Measurements from ENCODE around the gene CUL9. TPM values are rescaled to one million over a fixed set of nuclear protein-coding genes. Genes with fewer than 3 reads are reported as not detected.

The CUL9 gene
- total RNA-seq, 2 donors from 2014 or later, result 14.6 to 17.4 TPM

DNA sequence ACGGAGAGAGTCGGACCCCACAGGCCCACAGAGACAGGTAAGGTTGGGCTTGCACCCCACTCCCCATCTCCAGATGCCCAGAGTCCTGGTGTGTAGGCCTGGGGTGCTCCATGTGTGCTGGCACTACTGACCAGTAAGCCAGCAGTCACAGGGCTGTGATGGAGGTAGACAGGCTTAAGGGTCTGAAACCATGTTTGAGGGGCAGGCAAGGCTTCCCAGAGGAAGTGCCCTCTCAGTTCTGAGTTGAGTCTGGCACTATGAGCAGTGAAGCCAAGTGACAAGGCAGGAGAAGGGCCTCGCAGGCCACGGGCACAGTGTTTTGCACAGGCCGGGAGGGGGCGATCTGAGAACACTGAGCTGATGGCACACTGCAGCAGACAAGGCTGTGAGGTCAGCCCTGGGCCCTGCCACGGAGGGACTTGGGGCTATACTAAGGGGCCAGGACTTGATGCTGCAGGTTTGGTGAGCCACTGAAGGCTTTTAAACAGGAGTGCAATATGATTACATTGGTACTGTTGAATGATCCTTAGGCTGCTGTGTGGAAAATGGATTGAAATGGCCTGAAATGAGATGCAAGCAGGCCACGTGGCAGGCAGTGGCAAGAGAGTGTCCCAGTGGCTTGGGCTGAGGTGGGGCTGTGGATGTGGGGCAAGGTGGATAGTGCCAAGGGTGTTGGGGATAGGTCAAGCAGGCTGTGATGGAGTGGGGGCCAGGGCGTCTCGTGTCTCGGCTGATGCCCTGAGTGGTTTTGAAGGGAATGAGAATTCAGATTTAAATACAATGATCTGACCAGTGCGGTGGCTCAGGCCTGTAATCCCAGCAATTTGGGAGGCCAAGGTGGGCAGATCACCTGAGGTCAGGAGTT, 81.5 kb downstream of the CUL9 start:
- ATAC-seq (peak; percentile 72 to 89), DNase-seq (peak; percentile 78)
- intact Hi-C loops (cut with DNase I), result loop anchor here (2.0 to 10.0 kb wide), 3 partner anchors 71 to 231 kb away; no protein-coding TSS in a partner anchor

- ATAC-seq (no peak), DNase-seq (no peak)
- intact Hi-C loops (cut with DNase I), result loop anchor here (5.0 to 10.0 kb wide), 2 partner anchors 73 to 230 kb away; no protein-coding TSS in a partner anchor
Measured at GRCh38 chr6:43264599-43265145, 82.7 kb downstream of the CUL9 start.

GRCh38 chr6:43265564-43265963, 83.6 kb downstream of the CUL9 start:
- ATAC-seq (no peak), DNase-seq (no peak)
- intact Hi-C loops (cut with DNase I), result loop anchor here in 1 of 2 donors (10.0 kb wide), 1 partner anchor 229 kb away; no protein-coding TSS in a partner anchor

DNA sequence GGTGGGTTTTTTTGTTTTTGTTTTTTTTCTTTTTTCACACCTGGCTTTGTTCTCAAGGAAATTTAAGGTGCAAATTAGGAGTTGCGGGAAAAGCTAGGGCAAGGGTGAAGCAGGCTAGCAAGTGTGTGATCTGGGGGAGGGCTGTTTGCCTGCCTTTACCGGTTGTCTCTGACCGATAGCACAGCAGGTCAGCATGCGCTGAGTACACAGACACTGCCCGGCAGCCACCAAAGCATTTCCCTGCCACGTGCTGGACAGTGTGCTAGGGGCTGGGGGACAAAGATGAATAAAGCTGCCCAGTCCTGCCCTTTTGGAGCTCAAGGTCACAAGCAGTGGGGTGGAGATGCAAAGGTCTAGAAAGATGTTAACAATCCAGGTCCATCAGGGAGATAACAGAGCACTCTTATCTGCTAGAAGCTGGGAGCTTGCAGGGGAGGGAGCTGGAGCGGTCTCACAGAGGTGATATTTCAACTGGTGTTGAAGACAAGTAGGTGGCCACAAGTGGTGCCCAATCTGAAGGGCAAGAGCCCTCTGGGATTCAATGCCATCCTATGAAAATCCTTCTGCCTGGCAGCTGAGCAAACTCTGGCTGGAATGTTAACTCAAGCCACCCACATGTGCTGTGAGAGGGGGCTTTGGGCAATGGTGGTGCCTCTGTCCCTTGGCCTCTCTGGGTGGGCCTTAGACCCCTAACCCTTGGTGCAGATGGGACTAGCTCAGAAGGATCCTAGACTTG, 85.8 kb downstream of the CUL9 start:
- DNase-seq (no peak), ATAC-seq (peak; percentile 12 to 16)
- intact Hi-C loops (cut with DNase I), result loop anchor here in 1 of 2 donors (1.0 to 10.0 kb wide), 2 partner anchors 61 to 227 kb away; no protein-coding TSS in a partner anchor

DNA sequence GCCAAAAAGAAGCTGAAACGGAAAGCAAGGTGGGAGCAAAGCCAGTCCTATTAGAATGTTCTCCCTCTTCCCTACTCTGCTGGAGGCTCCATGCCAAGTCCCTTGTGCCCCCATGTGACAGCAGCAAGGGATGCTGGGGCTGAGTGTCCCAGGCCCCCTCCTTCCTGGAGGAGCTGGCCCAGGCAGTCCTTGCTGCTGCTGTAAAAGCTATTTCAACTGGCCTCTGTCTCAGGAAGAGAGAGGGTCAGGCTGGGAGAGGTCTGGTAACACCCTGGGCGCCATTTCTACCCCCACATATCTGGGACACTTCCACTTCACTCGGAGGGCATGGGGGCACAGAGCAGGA, 86.3 kb downstream of the CUL9 start:
- intact Hi-C loops (cut with DNase I), result loop anchor here in 1 of 2 donors (10.0 kb wide), 1 partner anchor 226 kb away; no protein-coding TSS in a partner anchor
- peak; percentile 53 for DNase-seq

GRCh38 chr6:43268782-43269272, 86.8 kb downstream of the CUL9 start:
- DNase-seq (no peak), ATAC-seq (no peak)
- intact Hi-C loops (cut with DNase I), result loop anchor here in 1 of 2 donors (10.0 kb wide), 1 partner anchor 226 kb away; no protein-coding TSS in a partner anchor

More for the DNA sequence above, 86.3 kb downstream of the CUL9 start:
- ATAC-seq, result peak; percentile 40 to 78

DNA sequence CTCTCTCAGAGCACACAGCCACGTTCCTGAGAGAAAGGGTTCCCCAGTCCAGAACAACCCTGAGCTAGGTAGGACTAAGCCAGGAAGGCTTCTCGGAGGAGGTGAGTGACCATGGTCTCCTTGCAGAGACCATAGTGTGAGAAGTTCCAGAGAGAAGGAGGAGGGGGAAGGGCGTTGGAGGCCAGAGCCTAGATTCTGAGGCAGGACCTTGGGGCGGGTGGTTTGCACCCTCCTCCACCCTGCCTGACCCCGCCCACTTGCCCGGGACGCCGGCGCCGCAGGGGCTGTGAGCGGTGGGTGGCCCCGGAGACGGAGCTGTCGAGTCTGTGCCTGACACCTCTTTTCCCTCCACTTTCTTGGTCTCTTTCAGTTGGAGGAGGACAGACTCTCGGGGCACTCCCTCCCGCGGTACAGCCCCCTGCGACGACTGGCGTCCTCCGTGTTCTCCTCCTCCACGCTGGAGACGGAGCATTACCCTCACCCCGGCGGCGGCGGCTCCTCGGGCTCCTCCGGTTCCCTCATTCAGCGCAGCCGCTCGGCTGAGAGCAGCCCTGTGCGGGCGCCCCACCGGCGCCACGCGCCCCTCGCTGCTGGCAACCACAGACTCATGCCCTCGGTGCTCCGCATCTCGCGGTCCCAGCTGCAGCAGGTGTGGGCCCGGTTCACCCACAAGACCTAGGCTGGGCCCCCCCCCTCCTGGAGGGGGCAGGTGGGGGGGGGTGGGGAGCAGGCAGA, 87.4 kb downstream of the CUL9 start:
- DNase-seq (no peak), ATAC-seq (peak; percentile 27 to 73)
- intact Hi-C loops (cut with DNase I), result loop anchor here in 1 of 2 donors (10.0 kb wide), 1 partner anchor 225 kb away; no protein-coding TSS in a partner anchor

DNA sequence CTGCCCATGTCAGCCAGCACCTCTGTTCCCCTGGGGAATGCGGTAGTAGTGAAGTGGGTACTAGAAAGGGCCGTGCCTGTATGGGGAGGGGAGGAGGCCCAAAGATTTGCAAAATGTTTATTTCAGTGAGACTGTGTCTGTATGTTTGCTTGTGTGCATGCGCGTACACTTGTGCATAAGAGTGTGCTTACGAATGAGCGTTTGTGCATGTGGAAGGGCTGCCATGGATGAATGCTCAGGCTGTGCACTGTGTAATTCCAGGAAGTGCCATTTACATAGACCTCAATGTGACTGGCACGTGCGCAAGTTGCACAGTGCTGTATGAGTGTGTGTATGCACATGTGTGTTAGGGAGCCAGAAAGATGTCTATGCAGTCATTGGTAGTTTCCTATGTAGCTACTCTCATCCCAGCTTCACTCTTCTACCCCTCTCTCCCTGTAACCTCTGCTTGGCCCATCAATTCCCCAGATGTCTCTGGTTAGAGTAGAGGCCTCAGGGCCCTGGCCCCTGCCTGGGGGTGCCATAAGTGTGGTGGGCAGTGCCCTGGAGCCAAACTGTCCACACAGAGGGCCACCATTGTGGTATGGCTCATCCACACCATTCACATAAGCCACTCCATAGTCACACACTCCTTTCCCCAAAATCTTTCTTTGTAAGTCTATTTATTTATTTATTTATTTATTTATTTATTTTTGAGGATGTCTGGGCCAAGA, 89.3 kb downstream of the CUL9 start:
- no peak for DNase-seq
- intact Hi-C loops (cut with DNase I), result no loop called here

DNA sequence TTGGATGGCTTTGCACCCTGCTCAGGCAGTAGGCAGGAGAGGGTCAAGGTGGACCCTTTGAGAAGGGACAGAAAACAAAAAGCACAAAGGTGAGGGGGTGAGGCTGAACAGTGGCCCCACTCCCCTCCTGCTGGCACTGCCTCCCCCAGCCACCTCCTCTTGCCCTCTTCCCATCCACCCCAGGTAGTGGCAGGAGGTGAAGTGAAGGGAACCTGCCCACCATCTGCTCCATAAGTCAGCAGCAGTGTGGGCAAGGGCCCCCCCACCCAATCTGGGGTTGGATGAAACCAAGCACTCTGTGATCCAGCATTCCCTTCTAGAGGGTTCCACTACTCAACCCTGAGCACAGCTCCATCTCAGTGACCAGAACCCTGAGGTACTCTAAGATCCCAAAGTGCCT, 89.9 kb downstream of the CUL9 start:
- ATAC-seq, result no peak
- DNase-seq, result no peak
- intact Hi-C loops (cut with DNase I), result no loop called here

More for the DNA sequence above, 89.3 kb downstream of the CUL9 start:
- ATAC-seq, result no peak

GRCh38 chr6:43273707-43274106, 91.7 kb downstream of the CUL9 start:
- DNase-seq, result no peak
- intact Hi-C loops (cut with DNase I), result no loop called here
- no peak for ATAC-seq

Other genes starting within 250 kb of the CUL9 start
- gene GNMT, start 221.4 kb upstream of the CUL9 start, total RNA-seq, result under 1 TPM; 0.41 to 0.63 TPM
- 10 to 100 TPM; 15.0 to 25.6 TPM for gene PEX6, start 203.0 kb upstream of the CUL9 start, total RNA-seq
- 10 to 100 TPM; 25.2 to 30.2 TPM for gene PPP2R5D, start 197.6 kb upstream of the CUL9 start, total RNA-seq
- gene MEA1, start 168.2 kb upstream of the CUL9 start, total RNA-seq, result 10 to 100 TPM; 31.9 to 37.6 TPM
- 100 to 1,000 TPM in 1 of 2 donors, 10 to 100 TPM in 1; 81.5 to 113 TPM for gene KLHDC3, start 167.9 kb upstream of the CUL9 start, total RNA-seq
- gene RRP36, start 160.6 kb upstream of the CUL9 start, total RNA-seq, result 10 to 100 TPM; 24.7 to 37.0 TPM
- 10 to 100 TPM in 1 of 2 donors, 1 to 10 TPM in 1; 7.6 to 10.8 TPM for gene CUL7, start 128.3 kb upstream of the CUL9 start, total RNA-seq
- 10 to 100 TPM; 76.3 to 97.1 TPM for gene MRPL2, start 122.8 kb upstream of the CUL9 start, total RNA-seq
- 10 to 100 TPM; 37.0 to 37.5 TPM for gene KLC4, start 122.6 kb upstream of the CUL9 start, total RNA-seq
- 1 to 10 TPM; 6.6 to 7.8 TPM for gene PTK7, start 105.9 kb upstream of the CUL9 start, total RNA-seq
- gene SRF, start 10.9 kb upstream of the CUL9 start, total RNA-seq, result 10 to 100 TPM; 68.0 to 92.0 TPM
- gene DNPH1, start 47.3 kb downstream of the CUL9 start, total RNA-seq, result 10 to 100 TPM; 22.7 to 35.4 TPM
- gene TTBK1, start 61.3 kb downstream of the CUL9 start, total RNA-seq, result under 1 TPM; 0.13 to 0.24 TPM
- not detected for gene SLC22A7, start 116.1 kb downstream of the CUL9 start, total RNA-seq
- 1 to 10 TPM in 1 of 2 donors, under 1 TPM in 1; 0.85 to 1.5 TPM for gene CRIP3, start 126.6 kb downstream of the CUL9 start, total RNA-seq
- 10 to 100 TPM in 1 of 2 donors, 1 to 10 TPM in 1; 9.8 to 10.0 TPM for gene ZNF318, start 187.5 kb downstream of the CUL9 start, total RNA-seq
- 10 to 100 TPM; 12.5 to 13.7 TPM for gene ABCC10, start 245.3 kb downstream of the CUL9 start, total RNA-seq